Measurements from ENCODE around the gene CHST15. TPM values are rescaled to one million over a fixed set of nuclear protein-coding genes. Genes with fewer than 3 reads are reported as not detected.
A peak's percentile ranks its signal among the peaks of the same experiment; 100 is the strongest.

CHST15 gene
- total and polyA plus RNA-seq, 2 of the 4 experiments (the other 2 are of a cell fraction) = 0.14 to 0.18 TPM

GRCh38 chr10:124124769-124125161 lies 31.4 kb upstream of the CHST15 start:
- H3K14ac ChIP-seq (replicated peaks; ENCODE audit: low read depth, low read length) = no peak overlapping the region
- in situ Hi-C loops (cut with MboI; ENCODE audit: low sequenced_read_pairs) = no loop called here
- H3K27ac ChIP-seq (ENCODE audit: insufficient read depth, low read length) = no peak overlapping the region
- no peak overlapping the region for H2AK5ac ChIP-seq (ENCODE audit: low read depth, low read length)
- no peak overlapping the region for H3K23ac ChIP-seq (ENCODE audit: low read depth, low read length)
- DNase-seq (no peak), ATAC-seq (ENCODE audit: low read depth) (no peak)
- no peaks in the 10 kb centered on the region for H3K79me1 ChIP-seq (ENCODE audit: low read depth in 1 of 2, low read length in 2 of 2)
- no peak overlapping the region for H3K9ac ChIP-seq (ENCODE audit: low read depth, low read length)
- no peaks in the 10 kb centered on the region for H3K36me3 ChIP-seq (ENCODE audit: control insufficient read depth, insufficient read depth, low read length)
- no peak overlapping the region for H4K91ac ChIP-seq (ENCODE audit: insufficient read depth, low read depth, low read length)
- H2AFZ ChIP-seq (replicated peaks; ENCODE audit: low read length, poor library complexity) = no peak overlapping the region
- no peak overlapping the region for H2BK120ac ChIP-seq (ENCODE audit: low read depth, low read length)
- peaks cover 4% of the 10 kb centered on the region for H3K9me3 ChIP-seq (ENCODE audit: control insufficient read depth, insufficient read depth, low read length)
- TF ChIP-seq RFX5 (IDR thresholded peaks at IDR 0.05; ENCODE audit: low read depth, low read length) (no peak), MAFK (IDR thresholded peaks at IDR 0.05; ENCODE audit: low read depth, low read length) (no peak), NFE2L2 (IDR thresholded peaks at IDR 0.05; ENCODE audit: low read depth, low read length) (no peak), FOS (IDR thresholded peaks at IDR 0.05; ENCODE audit: low read depth, low read length) (no peak), RAD21 (IDR thresholded peaks at IDR 0.05; ENCODE audit: low read length) (no peak), USF2 (IDR thresholded peaks at IDR 0.05; ENCODE audit: low read depth, low read length) (no peak), MAZ (IDR thresholded peaks at IDR 0.05; ENCODE audit: borderline replicate concordance, low read depth, low read length) (no peak), CEBPB (IDR thresholded peaks at IDR 0.05; ENCODE audit: low read depth, low read length) (no peak), BHLHE40 (IDR thresholded peaks at IDR 0.05; ENCODE audit: low read depth, low read length) (no peak)
- H2BK20ac ChIP-seq (ENCODE audit: low read depth, low read length) = no peak overlapping the region
- no peak overlapping the region for H4K8ac ChIP-seq (ENCODE audit: low read depth in 2 of 2, low read length in 2 of 2)
- CTCF ChIA-PET = no interaction called here
- H3K4me1 ChIP-seq (ENCODE audit: control insufficient read depth, insufficient read depth, low read length) = no peaks in the 10 kb centered on the region
- intact Hi-C loops (cut with micrococcal nuclease) = no loop called here
- no peak overlapping the region for H3K4ac ChIP-seq (ENCODE audit: low read depth, low read length)
- no peaks in the 10 kb centered on the region for H3K27me3 ChIP-seq (ENCODE audit: control insufficient read depth, insufficient read depth, low read length)
- H3K4me3 ChIP-seq (ENCODE audit: insufficient read depth, low read depth, low read length) = no peak overlapping the region
- POLR2A ChIA-PET (ENCODE audit: unreplicated experiment) = no interaction called here
- H2AK9ac ChIP-seq (replicated peaks; ENCODE audit: low read depth, low read length, poor library complexity) = no peak overlapping the region
- H2BK5ac ChIP-seq (ENCODE audit: low read depth, low read length, poor library complexity, severe bottlenecking) = peak overlapping the region; percentile 76
- H2BK15ac ChIP-seq (ENCODE audit: low read depth, low read length) = no peak overlapping the region
- dilution Hi-C loops (cut with HindIII; ENCODE audit: low sequenced_read_pairs, unreplicated experiment) = no loop called here
- H3K9me1 ChIP-seq (ENCODE audit: insufficient read depth, low read length) = no peaks in the 10 kb centered on the region
- no TSS peak for BruUV-seq (replicated peaks)
- H3K18ac ChIP-seq (ENCODE audit: low read depth, low read length) = no peak overlapping the region
- no peak overlapping the region for H3K56ac ChIP-seq (ENCODE audit: extremely low read depth, insufficient read depth, low read length)
- H4K5ac ChIP-seq (ENCODE audit: low read depth, low read length) = no peak overlapping the region
- no peaks in the 10 kb centered on the region for H4K20me1 ChIP-seq (ENCODE audit: insufficient read depth, low read length)
- WGBS, 2 experiments (ENCODE audit: extremely low coverage in 2 of 2, insufficient read length in 1 of 2) = 100% methylated on average over 2 of the region's 2 CpGs
- H3K4me2 ChIP-seq (ENCODE audit: low read depth, low read length) = no peak overlapping the region

Data from IMR-90 (cell line).